Measurements from ENCODE around the gene GDAP1L1.
"Not testable (repeated sequence)": the region's sequence is repeated elsewhere in the genome, so short reads cannot be mapped to it uniquely, and the experiment has no call there.

GDAP1L1 gene

GRCh38 chr20:44221368-44221954 is 25.6 kb upstream of the GDAP1L1 start:
- DNase-seq, result no peak

- no peak for DNase-seq
Observed at GRCh38 chr20:44222027-44222426, 25.1 kb upstream of the GDAP1L1 start.

GRCh38 chr20:44222633-44223368 is 24.3 kb upstream of the GDAP1L1 start:
- no peak for DNase-seq

- DNase-seq, result no peak
Observed at GRCh38 chr20:44223721-44224120, 23.4 kb upstream of the GDAP1L1 start.

- no peak for DNase-seq
Observed at GRCh38 chr20:44224637-44225036, 22.5 kb upstream of the GDAP1L1 start.

GRCh38 chr20:44228465-44229258 is 18.4 kb upstream of the GDAP1L1 start:
- DNase-seq, result no peak

- no peak for DNase-seq
Observed at GRCh38 chr20:44231193-44231592, 15.9 kb upstream of the GDAP1L1 start.

- no peak for DNase-seq
Observed at GRCh38 chr20:44231713-44232468, 15.2 kb upstream of the GDAP1L1 start.

- not testable (repeated sequence) for DNase-seq
Observed at GRCh38 chr20:44232469-44232856, 14.6 kb upstream of the GDAP1L1 start.

- no peak for DNase-seq
Observed at GRCh38 chr20:44233436-44234016, 13.6 kb upstream of the GDAP1L1 start.

GRCh38 chr20:44234566-44235317 is 12.4 kb upstream of the GDAP1L1 start:
- no peak for DNase-seq

GRCh38 chr20:44235702-44236101 is 11.4 kb upstream of the GDAP1L1 start:
- no peak for DNase-seq

GRCh38 chr20:44236840-44237239 is 10.3 kb upstream of the GDAP1L1 start:
- DNase-seq, result not testable (repeated sequence)

- DNase-seq, result no peak
Observed at GRCh38 chr20:44241796-44242195, 5.3 kb upstream of the GDAP1L1 start.

- no peak for DNase-seq
Observed at GRCh38 chr20:44245977-44246376, 1.1 kb upstream of the GDAP1L1 start.

- DNase-seq, result no peak
Observed at GRCh38 chr20:44247586-44248409, 690 bp downstream of the GDAP1L1 start.

GRCh38 chr20:44248410-44248759 is 1.3 kb downstream of the GDAP1L1 start:
- DNase-seq, result no peak

- no peak for DNase-seq
Observed at GRCh38 chr20:44251284-44251683, 4.2 kb downstream of the GDAP1L1 start.

GRCh38 chr20:44253528-44253927 is 6.4 kb downstream of the GDAP1L1 start:
- DNase-seq, result no peak

GRCh38 chr20:44254073-44254472 is 7.0 kb downstream of the GDAP1L1 start:
- DNase-seq, result no peak

GRCh38 chr20:44255942-44256341 is 8.8 kb downstream of the GDAP1L1 start:
- DNase-seq, result no peak

All from NCI-H1105 treated with DMSO at 0.1 percent for 48 hours (cell line).